SW 1271 (cell line): ENCODE results near the gene CALCB.
"Not testable (repeated sequence)": the region's sequence is repeated elsewhere in the genome, so short reads cannot be mapped to it uniquely, and the experiment has no call there.

Source experiments
- DNase-seq, 2 experiments: peaks; one replicate each; lab custom pipeline; 2025; lab: John Stamatoyannopoulos, UW

The CALCB gene, protein sequence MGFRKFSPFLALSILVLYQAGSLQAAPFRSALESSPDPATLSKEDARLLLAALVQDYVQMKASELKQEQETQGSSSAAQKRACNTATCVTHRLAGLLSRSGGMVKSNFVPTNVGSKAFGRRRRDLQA

DNA sequence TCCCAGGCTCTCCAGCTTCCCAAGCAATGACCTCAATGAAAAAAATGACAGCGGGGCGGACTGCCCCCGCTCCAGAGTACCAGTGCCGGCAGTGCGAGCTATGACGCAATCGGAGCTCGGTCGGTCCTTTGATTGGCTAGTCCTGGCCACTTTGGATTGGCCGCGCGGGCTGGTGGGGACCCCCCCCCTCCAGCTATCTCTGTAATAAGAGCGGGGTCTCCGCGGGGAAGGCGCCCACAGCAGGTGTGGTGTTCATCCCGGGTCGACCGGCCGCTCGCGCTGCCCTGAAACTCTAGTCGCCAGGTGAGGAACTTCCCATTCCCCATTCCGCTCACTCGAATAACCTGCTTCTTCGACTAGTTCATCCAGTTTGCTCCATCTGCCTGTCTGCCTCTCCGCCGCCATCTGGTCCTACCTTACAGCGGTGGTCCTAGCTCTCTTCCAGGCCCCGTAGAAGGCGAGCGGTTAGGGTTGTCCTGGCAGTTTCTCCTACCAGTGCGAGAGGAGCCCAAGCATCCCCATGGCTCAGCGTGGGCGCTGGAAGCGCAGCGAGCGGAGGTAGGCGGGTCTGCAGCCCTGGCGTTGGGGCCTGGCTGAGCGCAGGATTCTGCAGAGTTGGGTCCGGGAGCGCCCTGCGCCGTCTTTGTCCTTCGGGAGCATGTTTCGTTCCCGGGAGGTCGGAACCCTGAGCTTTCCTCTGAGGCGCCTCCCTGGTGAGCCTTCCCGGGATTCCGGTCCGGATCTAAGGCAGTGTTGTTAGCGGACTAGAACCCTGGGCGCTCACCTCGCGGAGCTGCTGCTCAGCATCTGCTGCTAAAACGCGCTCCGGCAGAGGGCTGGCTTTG lies at the start of gene CALCB:
Gene CALCB (plus strand): TSS at position 233 of the 845 bp plus-strand sequence. CDS start 1,126 bp downstream, outside the sequence.
- no peak for DNase-seq

DNA sequence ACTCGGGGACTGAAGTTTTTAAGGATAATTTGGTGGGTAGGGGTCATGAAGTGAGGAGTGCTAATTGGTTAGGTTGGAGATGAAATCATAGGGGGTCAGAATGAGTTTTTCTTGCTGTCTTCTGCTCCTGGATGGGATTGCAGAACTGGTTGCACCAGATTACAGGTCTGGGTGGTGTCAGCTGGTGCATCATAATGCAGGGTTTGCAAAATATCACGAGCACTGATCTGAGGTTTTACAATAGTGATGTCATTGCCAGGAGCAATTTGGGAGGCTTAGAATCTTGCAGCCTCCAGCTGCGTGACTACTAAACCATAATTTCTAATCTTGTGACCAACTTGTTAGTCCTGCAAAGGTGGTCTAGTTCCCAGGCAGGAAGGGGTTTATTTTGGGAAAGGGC lies 46.4 kb upstream of the CALCB start:
- no peak for DNase-seq

DNA sequence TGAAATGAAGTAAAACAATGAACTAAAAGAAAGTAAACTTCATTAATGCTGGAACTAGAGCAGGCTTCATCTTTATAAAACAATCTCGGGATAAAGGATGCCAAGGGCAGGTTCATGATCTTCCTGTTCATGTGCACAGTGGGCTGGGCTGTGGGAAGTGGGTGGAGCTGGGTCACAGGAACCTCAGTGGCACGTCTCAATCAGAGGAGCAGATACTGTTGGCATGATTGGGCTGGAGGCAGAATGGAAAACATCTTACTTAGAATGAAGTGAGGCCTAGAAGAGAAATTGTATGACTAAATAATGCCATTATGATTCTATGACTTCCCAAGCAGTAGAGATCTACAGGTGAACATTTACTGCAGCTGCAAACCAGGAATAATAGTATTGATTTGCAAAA lies 45.4 kb upstream of the CALCB start:
- no peak for DNase-seq

DNA sequence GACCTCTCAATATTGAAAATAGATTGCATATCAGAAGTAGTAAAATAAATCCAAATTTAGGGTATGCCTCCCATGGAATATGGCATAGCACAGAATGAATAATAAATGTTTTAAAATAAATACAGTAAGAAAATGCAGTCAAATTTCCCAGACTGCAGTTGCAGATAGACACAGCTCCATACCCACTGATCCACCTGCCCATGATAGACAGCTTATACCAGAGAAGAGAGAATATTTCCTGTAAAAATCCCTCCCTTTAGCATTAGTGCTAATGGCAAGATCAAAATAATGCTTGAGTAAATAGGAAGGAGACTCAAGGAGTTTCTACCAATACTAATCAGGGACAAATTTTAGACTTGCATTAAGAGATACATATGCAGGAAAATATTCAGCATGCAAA lies 45.0 kb upstream of the CALCB start:
- no peak for DNase-seq

DNA sequence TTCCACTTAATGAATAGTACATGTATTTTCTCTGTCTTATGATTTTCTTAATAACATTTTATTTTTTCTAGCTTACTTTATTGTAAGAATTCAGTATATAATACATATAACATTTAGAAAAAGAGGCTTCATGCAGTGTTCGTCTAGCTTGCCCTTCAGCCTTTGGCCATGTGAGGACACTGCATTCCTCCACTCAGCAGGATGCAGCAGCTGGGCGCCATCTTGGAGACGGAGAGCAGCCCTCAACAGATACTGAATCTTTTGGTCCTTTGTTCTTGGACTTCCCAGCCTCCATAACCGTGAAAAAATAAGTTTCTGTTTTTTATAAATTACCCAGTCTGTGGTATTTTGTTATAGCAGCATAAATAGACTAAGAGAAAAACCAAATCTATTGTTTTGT lies 41.4 kb upstream of the CALCB start:
- DNase-seq = not testable (repeated sequence)

DNA sequence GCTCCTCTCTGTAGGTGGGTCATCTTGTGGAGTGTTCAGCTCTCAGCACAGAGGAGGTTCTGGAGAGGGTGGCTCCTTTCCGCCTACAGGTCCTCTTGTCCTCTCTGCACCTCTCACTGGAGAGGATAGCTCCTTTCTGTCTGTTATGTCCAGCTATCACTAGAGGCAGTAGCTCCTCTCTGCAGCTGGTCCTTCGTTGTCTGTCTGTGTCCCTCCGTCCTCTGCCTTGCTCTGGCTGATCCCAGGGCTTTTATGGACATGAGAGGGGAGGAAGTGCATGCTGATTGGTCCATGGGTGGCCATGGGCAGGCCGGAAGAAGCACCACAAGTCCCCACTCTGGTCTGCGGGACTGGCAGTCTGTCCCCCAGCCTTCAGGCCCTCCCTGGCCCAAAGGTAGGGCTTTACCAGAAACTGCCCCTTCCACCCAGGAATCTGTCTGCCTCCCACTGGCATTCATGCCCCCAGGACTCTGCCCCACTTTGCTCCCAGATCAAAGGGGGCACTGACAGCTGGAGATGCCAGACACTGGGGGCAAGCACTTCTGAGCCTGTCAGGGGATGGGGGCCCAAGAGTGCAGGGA lies 38.6 kb upstream of the CALCB start:
- DNase-seq = no peak

DNA sequence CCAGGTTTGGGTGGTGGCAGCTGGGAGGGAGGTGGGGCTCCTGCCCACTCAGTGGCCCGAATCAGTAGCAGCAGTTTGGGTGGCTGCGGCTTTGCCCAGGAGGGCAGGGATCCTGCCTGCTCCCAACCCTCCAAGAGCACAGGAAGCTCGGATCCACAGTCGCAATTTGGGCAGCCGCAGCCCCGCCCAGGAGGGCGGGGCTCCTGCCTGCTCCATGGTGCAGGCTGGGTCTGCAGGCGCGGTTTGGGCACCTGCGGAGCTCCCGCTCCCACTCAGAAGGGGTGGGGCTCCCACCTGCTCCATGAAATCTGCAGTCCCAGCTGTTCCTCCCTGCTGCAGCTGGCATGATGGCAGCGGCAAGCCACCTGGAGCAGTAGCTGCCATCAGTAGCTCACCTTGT lies 38.1 kb upstream of the CALCB start:
- DNase-seq = no peak

DNA sequence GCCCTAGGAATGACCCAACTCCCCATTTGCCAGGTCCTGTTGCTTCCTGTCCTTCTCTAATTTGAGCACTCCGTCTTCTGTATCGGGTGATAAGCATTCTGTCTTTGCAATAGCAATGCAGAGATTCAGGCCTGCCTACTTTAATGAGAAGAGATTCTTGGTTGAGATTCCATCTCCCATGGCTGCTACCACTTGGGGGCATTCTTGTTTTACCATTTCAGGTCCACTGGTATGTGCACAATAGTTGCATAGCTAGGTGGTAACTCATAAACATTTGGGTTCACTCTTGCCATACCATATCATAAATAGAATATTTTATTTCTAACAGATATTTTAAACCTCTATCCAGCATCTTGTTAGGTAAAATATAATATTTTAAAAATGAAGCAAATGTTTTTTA lies 34.4 kb upstream of the CALCB start:
- DNase-seq = no peak

DNA sequence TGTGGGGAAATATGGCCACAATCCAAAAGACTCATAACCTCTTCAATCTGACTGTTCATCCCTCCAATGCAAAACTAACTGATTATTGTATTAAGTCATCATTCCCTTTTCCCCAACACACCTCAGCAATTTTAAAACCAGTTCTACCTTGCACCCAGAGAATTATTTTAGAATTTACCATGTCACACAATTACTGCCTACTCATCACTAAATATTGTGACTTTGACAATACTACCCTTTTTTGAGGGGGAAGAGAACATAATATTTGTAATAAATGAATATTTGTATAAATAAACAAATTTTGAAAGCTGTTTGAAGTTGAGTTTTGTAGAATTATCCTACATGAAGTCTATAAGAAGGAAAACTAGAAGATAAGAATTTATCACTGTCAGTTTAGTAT lies 28.2 kb upstream of the CALCB start:
- DNase-seq = no peak

DNA sequence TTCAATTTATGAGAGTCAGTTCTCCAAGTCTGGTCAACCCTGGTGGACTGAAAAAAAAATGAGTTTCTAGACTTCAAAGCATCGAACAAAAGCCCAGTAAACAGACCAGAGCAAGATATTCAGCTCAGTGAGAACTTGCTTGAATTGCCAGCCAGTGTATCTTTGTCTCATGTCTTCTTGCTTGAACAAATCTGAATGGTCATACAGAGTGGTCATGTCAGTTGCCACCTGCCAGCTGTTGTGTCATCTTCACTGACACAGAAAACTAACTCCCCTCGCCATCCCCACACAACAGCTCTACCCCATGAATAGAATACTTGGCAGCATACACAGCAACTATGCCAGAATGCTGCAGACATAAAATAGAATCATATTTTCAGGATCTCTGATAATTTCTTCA lies 27.5 kb upstream of the CALCB start:
- no peak for DNase-seq

DNA sequence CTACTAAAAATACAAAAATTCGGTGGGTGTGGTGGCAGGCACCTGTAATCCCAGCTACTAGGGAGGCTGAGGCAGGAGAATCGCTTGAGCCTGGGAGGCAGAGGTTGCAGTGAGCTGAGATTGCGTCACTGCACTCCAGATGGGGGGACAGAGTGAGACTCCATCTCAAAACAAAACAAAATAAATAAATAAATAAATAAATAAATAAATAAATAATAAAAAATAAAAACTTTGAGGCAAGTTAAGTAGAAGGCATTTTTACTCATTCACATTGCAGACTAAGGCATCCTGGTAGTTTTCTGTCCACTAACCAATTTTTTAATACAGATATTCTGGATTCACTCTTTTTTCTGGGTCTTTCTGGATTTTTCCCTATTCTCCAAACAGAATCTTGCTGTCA lies 26.7 kb upstream of the CALCB start:
- DNase-seq = not testable (repeated sequence)

DNA sequence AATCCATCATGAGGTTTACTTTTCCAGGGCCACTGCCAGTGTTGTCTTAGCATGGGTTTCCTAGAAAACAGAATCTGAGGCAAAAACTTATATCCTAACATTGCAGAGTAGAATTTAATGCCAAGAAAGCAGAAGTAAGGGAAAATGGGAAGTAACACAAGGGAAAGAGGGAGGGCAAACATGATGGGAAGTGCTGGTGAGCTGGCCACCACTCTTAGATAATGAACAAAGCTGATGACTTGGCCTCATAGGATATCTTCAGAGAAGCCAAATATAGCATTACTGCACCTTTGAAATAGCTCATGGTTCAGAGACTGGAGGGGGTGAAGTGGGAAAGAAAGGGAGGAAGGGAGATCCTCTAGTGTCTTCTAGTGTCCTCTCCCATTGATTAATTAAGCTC lies 24.8 kb upstream of the CALCB start:
- no peak for DNase-seq

DNA sequence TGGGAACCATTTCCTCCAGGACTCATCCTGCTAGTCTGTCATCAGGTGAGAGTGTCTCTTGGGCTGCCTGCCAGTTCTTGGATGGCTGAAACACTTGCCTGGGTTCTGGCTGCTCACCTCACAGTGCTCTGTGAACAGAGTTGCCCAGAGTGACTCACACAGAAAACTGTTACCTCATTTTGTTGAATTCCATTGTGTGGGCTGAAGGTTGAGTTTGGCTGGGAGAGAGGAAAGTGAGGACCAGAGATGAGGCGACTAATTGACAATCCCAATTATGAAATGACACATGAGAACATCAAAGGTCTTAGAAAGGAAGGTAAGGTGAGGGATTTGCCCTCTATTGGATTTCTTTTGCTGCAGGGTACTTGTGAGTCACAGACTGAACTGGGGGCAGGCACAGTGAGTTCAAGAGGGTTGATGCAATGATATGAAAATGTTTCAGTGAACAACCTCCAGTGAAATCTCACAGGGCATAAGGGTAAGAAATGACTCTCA lies 20.2 kb upstream of the CALCB start:
- DNase-seq = no peak

DNA sequence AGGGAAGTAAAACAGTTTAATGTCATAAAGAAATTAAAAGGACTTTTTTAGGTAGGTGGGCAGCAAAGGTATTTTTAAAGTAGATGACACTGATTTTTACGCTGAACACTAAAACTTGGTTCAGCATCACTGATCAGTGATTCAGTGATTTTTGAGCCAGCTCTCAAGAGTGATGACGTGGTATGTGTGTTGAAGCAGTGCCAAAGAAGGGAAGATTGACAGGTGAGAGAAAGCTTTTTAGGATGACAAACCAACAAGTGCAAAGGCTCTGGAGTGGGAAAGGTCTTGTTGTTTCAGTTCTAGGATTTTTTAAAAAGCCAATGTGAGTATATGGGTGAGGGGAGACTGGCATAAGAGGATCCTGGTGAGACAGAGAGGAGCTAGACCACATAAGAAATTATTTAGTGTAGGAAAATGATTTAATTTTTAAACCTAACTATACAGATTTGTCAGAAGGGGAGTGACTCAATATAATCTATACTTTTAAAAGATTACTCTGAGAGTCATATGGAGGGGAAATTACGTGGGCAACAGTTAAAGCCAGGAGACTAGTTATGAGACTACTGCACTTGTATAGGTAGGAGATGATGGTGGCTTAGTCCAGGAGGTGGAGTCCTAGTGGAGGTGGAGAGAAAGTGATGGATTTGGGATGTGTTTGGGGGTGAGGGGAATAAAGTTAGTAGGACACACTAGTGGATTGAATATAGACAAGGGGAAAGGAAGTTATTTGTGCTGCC lies 17.6 kb upstream of the CALCB start:
- DNase-seq = no peak

DNA sequence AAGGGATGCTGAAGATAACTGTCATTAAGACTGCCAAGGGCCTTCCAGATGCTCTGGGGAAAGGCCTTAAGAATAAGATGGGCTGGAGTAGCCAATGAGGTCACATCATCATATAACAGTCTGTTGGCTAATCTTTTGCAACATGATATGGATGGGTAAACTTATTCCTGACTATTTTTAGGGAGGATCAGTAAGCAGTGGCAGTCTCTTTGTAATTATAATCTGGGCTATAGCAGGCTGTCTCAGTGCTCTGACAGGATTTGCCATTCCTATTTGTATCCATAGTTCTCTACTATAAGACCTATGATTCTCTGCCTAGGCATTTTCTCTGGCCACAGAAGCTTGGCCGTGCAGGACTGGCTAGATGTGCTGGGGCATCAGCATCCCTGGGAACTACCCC lies 16.1 kb upstream of the CALCB start:
- no peak for DNase-seq

DNA sequence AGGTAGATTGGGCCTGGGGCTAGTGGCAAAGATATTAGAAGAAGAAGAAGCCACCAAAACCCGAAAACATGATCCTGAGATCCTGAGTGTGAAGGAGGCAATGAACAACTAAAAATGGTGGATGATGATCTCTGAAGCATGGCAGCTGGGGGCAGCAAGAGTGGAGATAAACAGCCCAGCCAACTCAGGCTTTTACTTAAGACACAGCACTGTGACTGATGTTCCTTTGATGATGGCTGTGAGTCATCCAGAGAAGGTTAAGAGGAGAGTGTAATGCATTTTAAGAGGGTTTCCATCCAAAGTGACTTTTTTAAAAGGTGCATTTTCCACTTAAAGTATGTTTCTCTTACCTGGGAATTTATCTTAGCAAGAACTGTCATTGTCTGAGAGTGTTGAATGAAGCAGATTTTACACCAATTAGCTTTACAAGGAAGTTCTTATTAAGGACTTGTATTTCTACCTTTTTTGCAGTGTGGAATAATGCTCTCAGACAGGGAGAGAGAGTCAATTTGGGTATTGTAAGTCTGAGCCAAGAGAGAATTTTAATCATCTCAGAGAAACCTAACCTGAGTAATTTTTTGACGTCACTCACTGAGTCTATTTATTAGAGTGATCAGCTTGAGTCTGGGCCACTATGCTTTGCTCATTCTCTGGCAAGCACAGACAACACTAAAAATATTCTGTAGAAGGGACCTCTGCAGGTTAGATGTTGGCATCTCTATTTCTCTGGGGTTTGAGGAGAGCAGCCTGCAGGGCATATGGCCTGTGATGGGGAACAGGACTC lies 14.1 kb upstream of the CALCB start:
- no peak for DNase-seq

DNA sequence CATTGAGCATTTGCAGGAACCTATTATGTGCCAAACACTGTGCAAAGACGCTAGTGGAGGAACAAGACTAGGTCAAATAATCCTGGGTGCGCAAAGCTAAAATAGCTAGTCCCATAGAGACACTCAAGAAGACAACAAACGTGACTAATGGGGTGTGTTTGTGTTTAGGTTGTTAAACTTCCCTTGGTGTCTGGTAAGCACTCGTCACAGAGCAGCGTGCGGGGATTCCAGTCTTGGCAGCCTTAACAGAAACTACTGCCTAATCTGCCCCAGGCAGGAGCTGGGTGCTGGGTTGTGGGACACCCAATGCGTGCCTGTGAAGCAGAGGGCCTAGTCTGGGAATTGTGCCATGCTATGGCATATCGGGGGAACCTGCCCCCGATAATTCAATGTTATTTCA lies 10.8 kb upstream of the CALCB start:
- DNase-seq = no peak

DNA sequence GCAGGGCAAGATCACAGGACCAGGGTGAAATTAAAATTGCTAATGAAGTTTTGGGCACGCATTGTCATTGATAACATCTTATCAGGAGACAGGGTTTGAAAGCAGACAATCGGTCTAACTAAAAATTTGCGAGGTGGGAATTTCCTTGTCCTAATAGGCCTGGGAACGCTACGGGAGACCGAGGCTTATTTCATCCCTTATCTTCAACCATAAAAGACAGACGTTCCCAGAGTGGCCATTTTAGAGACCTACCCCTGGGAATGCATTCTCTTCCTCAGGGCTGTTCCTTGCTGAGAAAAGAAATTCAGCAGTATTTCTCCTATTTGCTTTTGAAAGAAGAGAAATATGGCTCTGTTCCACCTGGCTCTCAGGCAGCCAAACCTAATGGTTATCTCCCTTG lies 3.6 kb upstream of the CALCB start:
- DNase-seq = not testable (repeated sequence)

DNA sequence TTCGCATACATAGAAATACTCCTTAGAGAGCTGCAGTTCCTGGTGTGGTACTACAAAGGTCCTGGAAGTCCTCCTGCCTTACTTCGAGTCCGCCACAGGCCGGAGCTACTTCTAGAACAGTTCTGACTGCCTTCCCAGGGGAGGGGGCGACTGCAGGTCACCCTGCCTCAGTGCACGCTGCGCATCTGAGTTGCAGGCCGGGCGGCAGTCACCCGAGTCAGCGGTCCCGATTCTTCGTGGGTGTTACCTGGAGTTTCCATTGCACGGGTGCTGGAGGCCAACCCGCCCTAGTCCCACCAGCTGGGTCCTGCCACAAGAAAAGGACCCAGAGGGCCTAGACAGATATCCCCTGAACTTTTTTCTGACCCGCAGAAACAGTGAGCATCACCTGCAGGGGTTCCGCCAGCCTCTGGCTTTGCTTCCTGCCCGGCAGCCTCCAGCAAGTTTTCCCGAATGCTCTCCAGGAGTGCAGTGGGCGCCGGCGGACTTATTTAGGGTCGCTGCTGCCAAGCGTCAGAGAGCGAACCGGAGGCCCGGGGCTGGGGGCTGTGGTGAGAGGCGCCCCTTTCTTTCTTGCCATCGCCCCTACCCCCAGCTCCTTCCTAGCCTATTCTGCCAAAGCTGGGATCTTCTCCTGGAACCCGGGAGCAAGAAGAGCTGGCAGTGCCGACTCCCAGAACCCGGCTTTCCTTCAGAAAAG lies 1.7 kb upstream of the CALCB start:
- no peak for DNase-seq

DNA sequence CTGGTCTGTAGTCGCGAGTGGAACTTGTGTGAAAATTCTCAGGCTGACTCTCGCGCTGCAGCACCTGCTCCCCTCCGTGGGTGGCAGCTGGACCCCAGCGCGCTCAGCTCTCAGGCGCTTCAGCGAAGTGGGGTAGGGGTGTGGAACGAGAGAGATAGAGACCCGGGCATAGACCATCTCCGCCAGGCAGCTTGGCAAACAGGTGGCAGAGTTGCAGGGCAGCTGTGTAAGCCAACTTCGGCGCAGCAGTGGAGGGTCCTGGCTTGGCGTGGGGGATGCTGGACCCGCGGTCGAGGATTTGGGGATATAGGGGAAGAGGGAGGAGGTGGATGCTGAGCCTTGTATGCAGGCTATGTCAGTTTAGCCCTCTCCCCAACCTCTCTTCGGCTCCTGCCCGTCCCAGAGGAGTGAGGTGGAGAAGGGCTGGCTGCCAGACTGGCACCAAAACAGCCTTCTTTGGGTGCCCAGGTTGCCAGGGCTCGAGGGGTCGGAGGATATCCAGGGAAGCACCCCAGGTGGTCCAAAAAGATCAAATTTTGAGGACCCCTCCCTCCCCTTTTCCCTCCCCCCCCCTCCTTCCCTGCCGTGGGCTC lies 746 bp upstream of the CALCB start:
- DNase-seq = no peak
